Occipital lobe (tissue), 2 donors: Measurements from ENCODE around the gene ACSS2. TPM values are rescaled to one million over a fixed set of nuclear protein-coding genes. Genes with fewer than 3 reads are reported as not detected.

Source experiments
- DNase-seq: peaks from one replicate; lab custom pipeline; 2025; lab: John Stamatoyannopoulos, UW
- total RNA-seq: library from RNA; depleted of rRNA; stranded (reverse); fragments of >200 nt; gene quantifications from one replicate; pipeline ENCODE4 v1.2.3, GENCODE V29; 2014

The ACSS2 gene
- total RNA-seq, 1 donor from 2014 or later, result 29.0 TPM

DNA sequence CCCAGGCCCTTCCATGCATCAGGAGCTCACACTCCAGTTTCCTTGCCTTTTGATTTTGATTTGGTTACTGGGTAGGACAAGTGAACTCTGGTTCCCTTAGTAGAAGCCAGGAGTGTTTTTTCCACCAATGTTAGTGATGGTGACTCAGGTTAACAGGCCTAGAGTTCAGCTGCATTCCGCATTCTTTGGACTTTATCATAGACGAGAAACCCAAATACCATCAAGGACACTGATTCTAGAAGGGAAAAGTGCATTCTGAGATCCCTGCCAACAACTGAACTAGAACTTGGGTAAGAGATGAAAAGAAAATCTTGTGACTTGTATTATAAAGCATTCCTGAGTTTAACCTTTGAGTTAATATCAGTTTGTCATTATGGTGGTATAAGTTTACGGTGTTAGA lies 70.2 kb downstream of the ACSS2 start:
- no peak for DNase-seq

DNA sequence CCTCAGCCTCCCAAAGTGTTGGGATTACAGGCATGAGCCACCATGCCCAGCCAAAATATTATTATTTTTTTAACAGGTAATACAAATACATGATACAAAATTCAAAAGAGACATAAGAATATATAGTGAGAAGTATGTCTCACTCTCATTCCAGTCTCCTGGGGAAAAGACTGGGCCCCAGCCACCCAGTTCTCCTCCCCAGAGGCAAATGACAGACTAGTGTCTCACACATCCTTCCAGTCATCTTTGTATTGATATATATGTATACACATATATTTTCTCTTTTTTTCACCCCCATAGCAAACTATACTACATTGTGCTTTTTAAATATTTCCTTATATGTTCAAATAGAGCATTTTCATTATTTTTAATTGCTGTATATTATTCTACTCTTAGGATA lies 70.9 kb downstream of the ACSS2 start:
- no peak for DNase-seq

DNA sequence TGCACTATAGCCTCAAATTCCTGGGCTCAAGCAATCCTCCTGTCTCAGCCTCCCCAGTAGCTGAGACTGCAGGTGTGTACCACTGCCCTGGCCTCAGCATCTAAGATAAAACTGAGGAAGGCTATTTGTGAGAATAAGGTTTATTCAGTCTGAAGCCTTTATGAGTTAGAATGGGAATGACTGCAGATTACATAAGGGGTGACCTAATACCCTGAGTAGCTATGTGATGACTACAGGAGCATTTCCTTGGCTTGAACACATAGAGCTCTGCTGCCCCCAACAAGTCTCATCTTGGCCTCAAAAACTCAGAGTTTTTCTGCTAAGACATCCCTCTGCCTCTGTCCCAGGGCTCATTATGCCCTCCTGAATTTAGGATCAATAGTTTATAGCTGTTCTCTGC lies 71.6 kb downstream of the ACSS2 start:
- DNase-seq, result no peak

DNA sequence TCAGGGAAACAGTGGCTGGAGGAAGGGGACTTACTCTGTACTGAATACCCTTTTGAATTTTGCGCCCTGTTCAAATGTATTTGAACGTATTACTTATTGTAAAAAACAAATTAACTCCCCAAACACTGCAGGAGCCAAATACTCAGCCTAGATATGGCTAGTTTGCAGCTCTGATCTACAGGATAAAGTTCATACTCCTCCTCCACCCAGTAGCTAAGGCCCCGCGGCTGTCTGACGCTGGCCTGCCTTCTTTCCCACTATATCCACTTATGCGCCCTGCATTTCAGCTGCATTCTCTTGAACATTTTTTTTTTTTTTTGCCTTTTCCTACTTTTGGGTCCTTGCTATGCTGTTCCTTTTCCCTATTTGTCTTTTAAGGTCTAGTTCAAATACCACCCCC lies 72.7 kb downstream of the ACSS2 start:
- DNase-seq, result no peak

DNA sequence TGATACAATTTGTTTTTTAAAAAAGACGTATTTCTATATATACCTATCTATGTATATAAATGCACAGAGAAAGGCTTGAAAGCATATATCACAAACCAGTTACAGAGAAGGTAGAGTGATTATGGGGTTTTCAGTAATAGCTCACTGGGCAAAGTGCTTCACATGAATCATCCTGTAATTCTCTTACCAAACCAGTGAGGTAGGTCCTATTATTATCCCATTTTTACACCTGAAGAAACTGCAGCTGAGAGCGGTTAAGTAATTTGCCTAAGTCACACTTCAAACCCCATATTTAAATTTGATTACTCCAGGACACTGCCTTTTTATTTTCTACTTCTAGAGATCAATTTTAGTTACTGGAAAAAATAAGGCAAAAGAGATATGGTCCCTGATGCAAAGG lies 74.8 kb downstream of the ACSS2 start:
- DNase-seq, result no peak

DNA sequence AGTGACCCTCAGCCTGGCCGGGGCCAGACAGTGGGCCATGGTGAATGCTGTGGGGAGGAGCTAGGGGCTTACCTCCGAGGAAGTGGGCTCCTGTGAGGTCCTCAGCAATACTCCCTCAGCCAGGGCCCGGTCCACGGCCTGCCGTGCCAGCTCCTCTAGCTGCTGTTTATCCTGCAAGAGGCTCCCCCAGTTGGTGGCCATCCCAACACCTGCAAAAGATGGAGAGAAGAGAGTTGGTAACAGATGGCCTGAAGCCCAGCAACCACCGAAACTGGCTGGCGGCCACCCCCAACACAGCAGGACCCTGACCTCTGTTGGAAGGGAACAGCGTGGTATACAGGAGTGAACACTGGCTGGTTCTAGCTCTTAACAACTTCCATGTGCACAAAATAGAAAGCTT lies 75.2 kb downstream of the ACSS2 start:
- no peak for DNase-seq

DNA sequence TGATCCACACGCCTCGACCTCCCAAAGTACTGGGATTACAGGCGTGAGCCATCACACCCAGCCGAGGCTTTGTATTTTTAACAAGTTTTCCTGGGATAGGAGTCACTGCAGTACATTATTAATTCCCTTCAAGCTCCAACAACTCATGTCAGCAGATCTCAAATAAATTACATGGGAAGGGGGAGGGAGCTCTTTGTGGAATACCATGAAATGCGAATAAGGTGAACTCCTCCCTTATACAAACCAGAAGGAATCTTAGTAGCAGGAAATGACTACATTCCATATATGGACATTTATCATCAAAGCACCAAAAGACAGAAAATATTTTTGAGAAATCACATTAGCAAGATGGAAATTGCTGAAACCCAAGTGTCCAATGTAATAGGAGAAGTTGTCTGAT lies 76.3 kb downstream of the ACSS2 start:
- no peak for DNase-seq

DNA sequence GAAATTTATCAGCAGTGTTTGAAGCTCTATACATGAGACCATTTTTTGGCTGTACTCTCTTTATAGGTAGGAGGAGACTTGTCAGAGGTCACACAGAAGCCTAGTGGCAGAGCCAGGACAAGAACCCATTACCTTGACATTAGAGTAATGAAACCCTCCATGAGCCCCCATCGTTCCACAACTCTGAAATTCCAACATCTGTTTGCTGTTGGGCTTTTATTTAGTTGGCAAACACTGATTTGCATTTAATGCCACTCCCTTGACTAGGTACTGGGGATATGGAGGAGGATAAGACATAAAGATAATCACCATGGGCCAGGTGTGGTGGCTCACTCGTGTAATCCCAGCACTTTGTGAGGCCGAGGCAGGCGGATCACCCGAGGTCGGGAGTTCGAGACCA lies 77.5 kb downstream of the ACSS2 start:
- DNase-seq, result no peak

DNA sequence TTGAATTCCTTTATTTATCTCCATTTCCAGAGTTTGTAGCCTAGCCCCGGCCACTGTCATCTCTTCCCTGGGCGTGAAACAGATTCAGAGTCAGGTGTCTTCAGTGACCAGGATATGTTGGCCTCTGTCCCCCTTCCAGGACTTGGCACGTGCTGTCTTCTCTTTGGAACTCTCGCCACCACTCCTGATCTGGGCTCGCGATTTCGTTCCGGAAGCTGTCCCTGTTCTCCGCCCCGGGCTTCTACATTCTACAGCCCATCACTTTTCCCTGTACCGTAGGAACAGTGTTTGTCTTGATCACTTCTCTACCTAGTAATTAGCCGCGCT lies 78.5 kb downstream of the ACSS2 start:
- DNase-seq, result no peak

DNA sequence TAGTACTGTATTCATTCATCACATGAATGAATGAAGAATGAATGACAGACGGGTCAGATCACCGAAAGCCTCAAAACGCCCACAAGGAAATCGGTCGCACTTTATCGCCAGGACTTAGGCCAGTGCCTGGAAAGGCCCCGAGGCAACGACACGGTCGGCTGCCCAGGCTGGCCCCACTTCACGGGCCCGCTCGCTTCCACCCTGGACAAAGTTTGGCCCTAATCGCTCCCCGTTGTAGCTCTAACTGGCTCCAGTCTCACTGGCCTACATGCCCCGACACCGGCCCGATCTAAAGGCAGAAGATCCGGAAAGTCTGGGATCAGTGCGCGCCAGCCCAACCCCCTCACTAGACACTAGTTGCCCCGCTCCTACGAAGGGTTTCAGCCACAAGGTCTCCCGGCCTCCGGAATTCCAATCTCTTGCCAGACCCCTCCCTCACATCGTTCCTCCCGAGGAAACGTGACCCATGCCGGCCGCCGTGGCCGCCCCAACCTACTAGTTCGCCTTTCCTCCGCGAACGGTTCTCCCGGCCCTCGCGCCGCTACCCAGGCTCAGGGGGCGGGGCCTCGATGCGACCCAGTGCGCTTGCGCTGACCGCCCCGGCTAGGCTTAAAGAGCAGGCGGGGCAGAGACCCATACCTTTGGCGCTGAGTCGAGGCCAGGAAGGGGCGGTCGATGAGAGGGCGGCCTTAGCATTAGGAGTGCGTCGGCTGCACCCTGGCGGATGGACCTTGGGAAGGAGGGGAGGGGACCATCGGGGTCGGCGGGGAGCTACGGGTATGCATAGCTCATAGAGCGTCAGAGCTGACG lies 79.0 kb downstream of the ACSS2 start, which contains the start of the genes GSS and MYH7B:
TSS of gene GSS (minus strand) at position 576 of the 810 bp plus-strand sequence. CDS start 3,954 bp downstream, outside the sequence.
TSS of gene MYH7B (plus strand) at position 638 of the 810 bp plus-strand sequence. CDS start 22,138 bp downstream, outside the sequence.
- peak; percentile 94 for DNase-seq

DNA sequence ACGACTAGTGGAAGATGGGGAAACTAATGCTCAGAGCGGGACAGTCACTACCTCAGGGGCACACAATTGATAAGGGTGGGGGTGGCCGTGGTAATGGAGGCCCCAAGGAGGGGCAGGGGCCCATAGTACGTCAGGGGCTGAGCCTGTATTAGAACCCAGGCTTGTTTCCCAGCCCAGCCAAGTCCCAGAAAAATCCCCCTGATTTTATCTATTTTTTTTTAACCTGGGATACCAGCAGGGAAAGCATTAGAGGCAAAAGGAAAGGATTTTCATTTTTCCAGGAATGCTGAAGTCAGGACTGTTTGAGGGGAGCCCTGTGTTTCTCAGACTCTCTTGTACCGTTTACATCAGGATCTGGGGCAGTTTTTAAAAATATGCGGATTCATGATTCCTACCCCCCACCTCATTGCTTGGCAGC lies 79.6 kb downstream of the ACSS2 start:
- no peak for DNase-seq

DNA sequence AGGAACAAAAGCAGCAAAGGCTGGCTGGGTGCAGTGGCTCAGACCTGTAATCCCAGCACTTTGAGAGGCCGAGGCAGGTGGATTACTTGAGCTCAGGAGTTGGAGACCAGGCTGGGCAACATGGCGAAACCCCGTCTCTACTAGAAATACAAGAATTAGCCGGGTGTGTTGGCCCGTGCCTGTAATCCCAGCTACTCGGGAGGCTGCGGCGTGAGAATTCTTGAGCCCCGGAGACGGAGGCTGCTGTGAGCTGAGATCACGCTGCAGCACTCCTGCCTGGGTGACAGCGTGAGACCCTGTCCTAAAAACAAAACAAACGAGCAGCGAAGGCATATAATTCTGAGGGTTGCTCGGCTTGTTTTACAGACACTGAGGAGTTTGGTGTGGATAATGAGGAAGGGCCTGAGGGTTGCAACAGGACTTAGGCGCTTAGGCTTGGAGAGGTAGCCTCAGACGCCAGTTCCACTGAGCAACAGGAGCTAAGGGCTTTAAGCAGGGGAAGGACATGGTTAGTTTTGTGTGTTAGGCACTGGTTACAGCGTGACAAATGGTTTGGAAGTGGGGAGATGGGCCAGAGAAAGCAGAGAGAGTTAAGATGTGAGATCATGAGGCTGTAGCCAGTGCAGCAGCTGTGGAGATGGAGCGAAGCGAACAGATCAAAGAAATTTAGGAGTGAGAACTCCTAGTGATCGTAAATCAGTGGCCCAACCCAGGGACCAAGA lies 80.5 kb downstream of the ACSS2 start:
- no peak for DNase-seq

DNA sequence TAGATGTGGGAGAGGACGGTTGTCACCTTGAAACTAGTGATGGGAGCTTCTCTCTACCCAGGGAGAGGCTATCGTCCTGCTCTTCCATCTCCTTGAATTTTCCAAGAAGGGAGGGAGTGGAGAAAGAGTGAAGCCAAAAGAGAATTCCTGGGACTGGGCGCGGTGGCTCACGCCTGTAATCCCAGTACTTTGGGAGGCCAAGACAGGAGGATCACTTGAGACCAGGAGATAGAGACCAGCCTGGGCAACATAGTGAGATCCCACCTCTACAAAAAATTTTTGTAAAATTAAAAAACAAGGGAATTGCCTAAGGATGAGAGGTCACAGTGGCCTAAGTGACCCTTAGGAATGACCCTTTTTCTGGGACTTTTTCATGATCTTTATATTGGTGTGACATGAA lies 88.1 kb downstream of the ACSS2 start:
- no peak for DNase-seq

DNA sequence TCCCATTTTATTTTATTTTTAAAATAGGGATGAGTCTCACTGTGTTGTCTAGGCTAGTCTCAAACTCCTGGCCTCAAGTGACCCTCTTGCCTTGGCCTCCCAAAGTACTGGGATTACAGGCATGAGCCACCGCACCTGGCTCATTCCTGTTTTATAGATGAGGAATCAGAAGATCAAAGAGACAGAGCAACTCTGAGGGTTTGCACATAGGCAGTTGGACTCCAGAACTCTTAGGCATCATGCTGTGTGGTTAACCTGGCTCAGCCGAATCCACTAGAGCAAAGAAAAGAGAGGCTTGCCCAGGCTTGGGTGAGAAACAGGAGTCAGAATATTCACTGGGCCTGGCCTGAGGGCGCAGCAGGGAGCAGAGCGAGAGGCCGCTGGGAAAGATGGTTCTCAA lies 88.6 kb downstream of the ACSS2 start:
- DNase-seq, result no peak

DNA sequence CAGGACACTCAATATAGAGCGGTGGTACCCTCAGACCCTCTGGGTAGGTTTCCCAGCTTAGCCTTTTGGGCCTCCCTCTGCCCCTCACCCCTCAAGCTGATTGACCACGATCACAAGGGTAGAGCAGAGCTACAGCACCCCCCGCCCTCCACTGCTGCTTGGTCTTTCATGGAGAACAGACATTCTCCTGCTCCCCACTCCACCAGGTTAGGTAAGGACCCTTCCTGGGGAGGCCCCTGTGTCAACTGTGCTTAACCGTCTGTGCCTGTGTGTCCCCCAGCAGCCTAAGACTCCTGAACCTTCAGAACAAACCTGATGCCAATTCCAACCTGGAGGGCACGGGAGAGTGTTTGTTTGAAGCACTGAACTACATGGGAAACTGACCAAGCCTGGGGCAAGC lies 91.0 kb downstream of the ACSS2 start:
- DNase-seq, result no peak

DNA sequence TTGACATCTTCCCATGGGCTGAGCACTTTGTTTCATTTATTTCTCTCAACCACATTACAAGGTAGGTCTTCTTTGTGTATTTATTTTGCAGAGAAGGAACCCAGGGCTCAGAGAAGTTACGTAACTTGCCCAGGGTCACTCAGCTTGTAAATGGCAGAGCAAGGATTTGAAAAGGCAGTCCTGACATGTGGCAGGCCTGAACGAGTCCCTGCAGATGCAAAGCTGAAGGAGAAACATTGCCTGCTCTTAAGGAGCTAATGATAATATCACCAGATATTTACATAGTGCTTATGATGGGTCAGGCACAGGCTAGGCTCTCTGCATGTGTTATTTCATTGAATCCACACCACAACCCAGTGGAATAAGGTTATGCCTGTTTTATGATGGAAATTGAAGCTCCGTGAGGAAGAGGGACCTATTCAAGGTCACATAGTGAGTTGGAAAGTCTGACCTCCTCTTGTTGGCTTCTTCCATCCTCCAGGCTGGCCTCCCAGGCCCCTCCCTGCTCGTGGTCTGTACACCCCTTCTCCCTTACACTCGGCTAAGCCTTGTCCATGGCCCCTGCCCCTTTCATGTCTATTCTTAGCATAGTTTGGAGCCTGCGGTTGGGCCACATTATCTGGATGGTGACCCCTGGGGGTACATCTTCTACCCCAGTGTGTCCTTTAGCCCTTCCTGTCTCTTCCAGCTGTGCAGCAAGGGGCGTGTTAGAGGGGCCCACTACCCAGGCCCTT lies 91.8 kb downstream of the ACSS2 start:
- no peak for DNase-seq

DNA sequence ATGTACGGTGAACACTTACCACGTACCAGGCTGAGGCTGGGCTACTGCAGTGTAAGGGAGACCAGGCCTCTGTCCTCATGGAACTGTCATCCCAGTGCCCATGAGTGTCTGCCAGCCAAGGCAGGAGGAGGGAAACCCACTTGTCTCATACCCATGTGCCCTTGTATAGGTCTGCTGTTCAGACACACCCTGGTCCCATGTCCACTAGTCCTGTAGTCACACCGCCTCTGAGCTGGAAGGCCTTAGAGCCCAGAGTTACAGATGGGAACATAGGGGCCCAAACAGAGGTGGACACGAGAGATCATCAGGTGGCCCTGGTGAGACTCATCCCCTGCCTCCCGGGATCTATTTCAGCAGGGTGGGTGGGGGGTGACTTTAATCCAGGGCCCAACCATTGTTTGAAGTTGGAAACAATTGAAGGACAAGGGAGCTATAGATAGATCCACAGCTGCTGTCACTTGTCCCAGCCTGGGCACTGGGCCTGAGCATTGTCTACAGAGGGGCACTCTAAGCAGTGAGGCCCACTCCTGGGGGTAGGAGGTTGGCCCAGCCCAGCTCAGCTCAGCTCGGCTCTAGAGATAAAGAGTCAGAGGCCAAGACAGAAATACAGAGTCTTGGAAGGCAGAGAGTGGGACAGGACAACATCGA lies 93.9 kb downstream of the ACSS2 start:
- peak; percentile 38 for DNase-seq

DNA sequence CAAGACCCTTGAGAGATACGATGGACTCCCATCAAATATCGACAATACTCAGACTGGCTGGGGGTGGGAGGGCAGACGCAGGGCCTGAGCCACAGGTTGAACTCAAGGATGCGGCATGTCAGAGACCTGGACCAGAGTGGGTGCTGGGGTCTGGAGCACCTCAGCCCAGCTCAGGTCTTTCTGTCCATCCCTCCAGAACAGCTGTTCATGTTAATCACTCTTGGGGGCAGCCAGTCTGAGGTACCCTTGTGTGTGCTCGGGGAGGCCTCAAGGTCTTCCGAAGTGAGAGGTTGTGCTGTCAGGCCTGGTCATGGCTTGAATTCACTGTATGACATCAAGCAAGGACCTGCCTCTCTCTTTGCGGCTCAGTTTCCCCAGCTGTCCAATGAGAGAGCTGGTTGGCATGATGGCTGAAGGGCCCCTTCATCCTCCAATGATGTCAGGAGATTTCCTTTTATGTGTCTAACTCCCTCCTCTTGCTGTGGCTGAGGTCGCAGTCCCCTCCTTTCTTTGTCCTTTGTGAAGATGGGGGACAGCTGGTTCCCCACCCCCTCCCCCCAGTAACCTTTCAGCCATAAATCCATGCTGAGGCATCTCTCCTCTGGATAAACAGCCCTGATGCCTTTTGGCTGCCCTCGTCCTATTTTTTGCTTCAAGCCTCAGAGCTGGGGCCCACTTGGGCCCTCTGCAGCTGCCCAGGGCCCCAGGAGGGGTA lies 94.6 kb downstream of the ACSS2 start:
- DNase-seq, result no peak

DNA sequence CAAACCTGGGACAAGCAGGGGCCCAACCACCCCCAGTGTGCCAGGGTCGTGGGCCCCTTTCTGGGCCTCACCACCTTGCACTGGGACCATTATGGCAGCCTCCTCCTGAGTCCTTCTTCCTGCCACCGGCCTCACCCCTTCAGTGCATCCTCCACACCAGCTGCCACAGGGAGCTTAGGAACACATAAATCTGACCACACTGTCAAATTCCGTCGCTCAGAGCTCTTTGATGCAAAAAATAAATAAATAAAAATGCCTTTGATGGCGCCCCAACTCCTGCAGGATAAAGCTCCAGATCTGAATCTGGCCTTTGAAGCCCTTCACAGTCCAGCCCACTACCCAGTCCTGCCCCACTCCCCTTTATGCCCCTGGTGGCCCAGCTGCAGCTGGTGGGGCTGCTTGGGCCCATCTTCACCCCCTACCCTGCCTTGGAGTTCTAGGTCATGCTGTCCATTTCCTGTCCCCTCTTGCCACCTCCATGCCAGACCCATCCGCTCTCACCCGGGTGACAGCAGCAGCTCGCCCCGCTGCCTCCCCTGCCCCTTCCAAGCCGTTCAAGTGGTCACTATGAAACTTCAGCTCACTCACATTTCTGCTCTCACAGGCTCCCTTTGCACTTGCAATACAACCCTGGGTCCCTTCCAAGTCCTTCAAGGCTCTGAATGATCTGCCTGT lies 95.3 kb downstream of the ACSS2 start:
- DNase-seq, result no peak

DNA sequence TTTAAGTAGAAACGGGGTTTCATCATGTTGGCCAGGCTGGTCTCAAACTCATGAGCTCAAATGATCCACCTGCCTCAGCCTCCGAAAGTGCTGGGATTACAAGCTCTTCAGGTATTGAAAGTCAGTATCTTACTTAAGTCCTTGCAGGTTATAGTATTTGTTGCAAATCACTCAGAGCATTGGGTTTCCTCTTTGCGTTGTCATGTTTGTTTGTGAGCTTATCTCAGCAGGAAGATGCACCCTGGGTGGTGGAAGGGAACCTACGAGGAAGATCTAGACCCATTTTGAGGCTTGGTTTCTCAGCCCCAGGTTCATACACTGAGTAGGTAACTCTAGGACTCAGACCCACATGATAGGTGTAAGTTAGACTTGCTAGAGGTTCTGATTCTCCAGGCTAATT lies 97.8 kb downstream of the ACSS2 start:
- DNase-seq, result no peak

DNA sequence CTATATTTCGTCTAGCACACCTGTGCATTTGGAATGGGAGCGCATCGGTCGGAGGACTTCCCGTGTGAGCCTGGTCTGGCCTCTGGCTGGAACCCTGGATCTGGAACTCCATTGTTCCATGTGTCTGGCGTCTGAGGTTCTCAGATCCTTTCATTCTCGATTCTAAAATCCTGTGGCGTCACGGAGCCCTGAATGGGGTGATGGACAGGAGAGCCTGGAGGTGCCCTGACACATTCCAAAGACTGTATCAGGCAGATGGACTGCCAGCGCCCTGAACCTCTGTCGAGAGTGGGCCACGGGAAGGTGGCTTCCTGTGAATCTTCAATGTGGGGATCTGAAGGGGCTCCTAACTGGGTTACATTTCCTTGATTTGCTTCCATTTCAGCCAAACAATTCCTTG lies 99.9 kb downstream of the ACSS2 start:
- no peak for DNase-seq
